OCI-LY3 (cell line): ENCODE measurements around the gene CNGA4.
A peak's percentile ranks its signal among the peaks of the same experiment; 100 is the strongest.

Experiments used
- H2AFZ ChIP-seq: fragments of 200-600, 300-600 bp; shearing (Covaris generic); 2 replicates; pipeline ENCODE4 v1.6.0; 2014; ENCODE audit warnings: antibody characterized with exemption, low read depth, low read length
- H3K27ac ChIP-seq: fragments of 200-600, 300-600 bp; sonication (generic); 2 replicates; pipeline ENCODE4 v1.5.1; 2014; ENCODE audit warnings: mild to moderate bottlenecking, low read length, moderate library complexity, mixed read lengths
- H3K27me3 ChIP-seq: fragments of 200-600, 300-600 bp; sonication (generic); 2 replicates; pipeline ENCODE4 v1.6.1; 2014; ENCODE audit warnings: low read depth, low read length, mixed read lengths
- H3K36me3 ChIP-seq: fragments of 200-600, 300-600 bp; sonication (generic); replicated peaks from 2 replicates; pipeline ENCODE3; 2014; ENCODE audit warnings: low read depth, low read length, mixed read lengths
- H3K4me1 ChIP-seq: fragments of 300-600, 200-600 bp; sonication (generic); 2 replicates; pipeline ENCODE4 v1.6.1; 2014; ENCODE audit warnings: low read length, mixed read lengths
- H3K4me2 ChIP-seq: fragments of 200-600, 300-600 bp; sonication (generic); 2 replicates; pipeline ENCODE4 v1.6.1; 2014; ENCODE audit warnings: low read length, mixed read lengths
- H3K4me3 ChIP-seq: fragments of 300-600, 200-600 bp; sonication (generic); 2 replicates; pipeline ENCODE4 v1.5.1; 2014; ENCODE audit warnings: antibody characterized with exemption, mild to moderate bottlenecking, low read length, moderate library complexity
- H3K79me2 ChIP-seq: fragments of 300-600, 200-600 bp; shearing (Covaris generic); 2 replicates; pipeline ENCODE4 v1.6.1; 2014; ENCODE audit warnings: mild to moderate bottlenecking, low read length, mixed read lengths
- H3K9ac ChIP-seq: fragments of 300-600, 200-600 bp; shearing (Covaris generic); 2 replicates; pipeline ENCODE4 v1.6.0; 2014; ENCODE audit warnings: mild to moderate bottlenecking, low read length, moderate library complexity
- H3K9me3 ChIP-seq: fragments of 200-600, 300-600 bp; shearing (Covaris generic); 2 replicates; pipeline ENCODE4 v1.6.1; 2014; ENCODE audit warnings: low read length, mixed read lengths; ENCODE audit not compliant: insufficient read depth
- H4K20me1 ChIP-seq: fragments of 200-600, 300-600 bp; sonication (generic); 2 replicates; pipeline ENCODE4 v1.6.1; 2016; ENCODE audit warnings: low read length, mixed read lengths; ENCODE audit not compliant: insufficient read depth
- EZH2phosphoT487 ChIP-seq: fragments of 200-600 bp; shearing (Covaris generic); IDR thresholded peaks from 2 replicates; pipeline ENCODE4 v1.6.1; 2018; ENCODE audit warnings: antibody characterized with exemption, mixed run types, low read depth
- TF ChIP-seq, protein P1 (sequence below): fragments of 200-600, 300-600 bp; sonication (generic); IDR thresholded peaks from 2 replicates; pipeline ENCODE4 v1.5.1; 2014; ENCODE audit warnings: antibody characterized with exemption, low read length, low read depth

Gene CNGA4

DNA sequence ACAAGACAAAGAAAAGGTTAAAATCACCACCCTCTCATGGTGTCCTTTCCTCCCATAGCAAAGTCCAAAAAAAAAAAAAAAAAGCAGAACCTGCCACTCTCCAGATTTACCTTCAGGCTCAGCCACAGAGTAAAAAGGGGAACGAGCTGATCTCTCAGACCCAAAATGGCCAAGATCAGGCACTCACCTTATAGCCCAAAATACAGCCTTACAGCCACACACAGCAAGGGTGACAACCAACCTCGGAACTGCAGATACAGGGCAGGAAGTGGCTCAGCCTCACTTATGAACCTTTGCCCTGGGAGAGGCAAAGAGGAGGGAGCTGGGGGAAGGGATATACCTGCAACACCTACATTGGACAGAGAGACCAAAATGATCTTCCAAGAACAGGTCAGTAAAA lies 9.0 kb upstream of the CNGA4 start:
- no peak overlapping the region for H3K9ac ChIP-seq

DNA sequence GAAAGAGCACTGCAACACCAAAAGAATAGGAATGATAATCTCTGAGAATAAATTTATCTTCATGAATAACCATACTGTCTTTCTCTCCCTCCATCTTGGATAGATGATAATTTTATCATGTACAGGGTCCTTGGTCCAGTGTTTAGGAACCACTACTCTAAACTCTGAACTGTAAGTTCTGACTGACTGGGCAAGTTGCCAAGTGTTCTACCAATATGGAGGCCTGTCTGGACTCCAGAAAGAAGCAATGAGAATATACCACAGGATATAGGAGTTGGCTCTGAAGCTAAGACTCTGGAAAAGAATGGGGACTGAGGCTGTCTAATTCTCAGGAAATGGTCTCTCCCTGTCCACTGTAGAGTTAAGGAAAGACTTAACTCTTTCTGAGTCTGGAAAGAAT lies 6.0 kb upstream of the CNGA4 start:
- Histone ChIP-seq H3K27me3 (no peaks in the 10 kb centered on the region), H3K4me2 (no peak overlapping the region), H3K9me3 (no peaks in the 10 kb centered on the region), H3K27ac (no peak overlapping the region), H3K4me1 (peaks cover 6% of the 10 kb centered on the region), H4K20me1 (0 out of 2 replicates have a peak, but pooled peaks cover 4% of the 10 kb centered on the region), H3K4me3 (no peak overlapping the region), H3K79me2 (peaks cover 24% of the 10 kb centered on the region), H3K9ac (no peak overlapping the region), H2AFZ (no peak overlapping the region), H3K36me3 (no peaks in the 10 kb centered on the region)
- TF ChIP-seq, protein P1, sequence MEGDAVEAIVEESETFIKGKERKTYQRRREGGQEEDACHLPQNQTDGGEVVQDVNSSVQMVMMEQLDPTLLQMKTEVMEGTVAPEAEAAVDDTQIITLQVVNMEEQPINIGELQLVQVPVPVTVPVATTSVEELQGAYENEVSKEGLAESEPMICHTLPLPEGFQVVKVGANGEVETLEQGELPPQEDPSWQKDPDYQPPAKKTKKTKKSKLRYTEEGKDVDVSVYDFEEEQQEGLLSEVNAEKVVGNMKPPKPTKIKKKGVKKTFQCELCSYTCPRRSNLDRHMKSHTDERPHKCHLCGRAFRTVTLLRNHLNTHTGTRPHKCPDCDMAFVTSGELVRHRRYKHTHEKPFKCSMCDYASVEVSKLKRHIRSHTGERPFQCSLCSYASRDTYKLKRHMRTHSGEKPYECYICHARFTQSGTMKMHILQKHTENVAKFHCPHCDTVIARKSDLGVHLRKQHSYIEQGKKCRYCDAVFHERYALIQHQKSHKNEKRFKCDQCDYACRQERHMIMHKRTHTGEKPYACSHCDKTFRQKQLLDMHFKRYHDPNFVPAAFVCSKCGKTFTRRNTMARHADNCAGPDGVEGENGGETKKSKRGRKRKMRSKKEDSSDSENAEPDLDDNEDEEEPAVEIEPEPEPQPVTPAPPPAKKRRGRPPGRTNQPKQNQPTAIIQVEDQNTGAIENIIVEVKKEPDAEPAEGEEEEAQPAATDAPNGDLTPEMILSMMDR = no peak
- TF ChIP-seq EZH2phosphoT487 = no peak

More for the DNA sequence above, 9.0 kb upstream of the CNGA4 start:
- H3K9me3 ChIP-seq = no peaks in the 10 kb centered on the region
- H3K36me3 ChIP-seq = no peaks in the 10 kb centered on the region
- peaks cover 11% of the 10 kb centered on the region; the same call in 1 of the 2 replicates for H4K20me1 ChIP-seq
- no peak overlapping the region for H2AFZ ChIP-seq
- no peak for TF ChIP-seq EZH2phosphoT487
- TF ChIP-seq, protein P1 = no peak
- H3K4me3 ChIP-seq = no peak overlapping the region
- H3K27me3 ChIP-seq = no peaks in the 10 kb centered on the region
- no peak overlapping the region for H3K27ac ChIP-seq
- peaks cover 24% of the 10 kb centered on the region for H3K79me2 ChIP-seq
- H3K4me1 ChIP-seq = peaks cover 6% of the 10 kb centered on the region
- no peak overlapping the region for H3K4me2 ChIP-seq

DNA sequence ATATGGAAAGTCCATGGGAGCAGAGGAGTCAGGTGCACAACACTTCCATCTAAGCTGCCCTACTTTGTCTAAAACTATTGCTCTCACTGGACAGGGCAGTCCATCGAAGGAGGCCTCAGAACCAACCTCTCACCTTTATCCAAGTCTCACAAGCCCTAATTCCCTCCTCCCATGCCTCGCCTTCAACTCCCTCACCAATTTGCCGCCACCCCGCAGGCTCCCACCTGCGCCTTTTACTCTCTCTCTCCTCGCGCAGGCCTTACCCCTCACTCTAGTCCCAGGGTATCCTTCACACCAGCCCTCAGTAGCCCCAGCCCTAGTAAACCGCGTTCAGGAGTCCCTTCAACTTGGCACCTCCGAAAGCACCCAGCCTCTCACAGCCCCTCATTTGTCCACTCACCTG lies 4.9 kb upstream of the CNGA4 start:
- peak overlapping the region; percentile 61; the same call in 1 of the 2 replicates for H2AFZ ChIP-seq
- peaks cover 24% of the 10 kb centered on the region for H3K79me2 ChIP-seq

DNA sequence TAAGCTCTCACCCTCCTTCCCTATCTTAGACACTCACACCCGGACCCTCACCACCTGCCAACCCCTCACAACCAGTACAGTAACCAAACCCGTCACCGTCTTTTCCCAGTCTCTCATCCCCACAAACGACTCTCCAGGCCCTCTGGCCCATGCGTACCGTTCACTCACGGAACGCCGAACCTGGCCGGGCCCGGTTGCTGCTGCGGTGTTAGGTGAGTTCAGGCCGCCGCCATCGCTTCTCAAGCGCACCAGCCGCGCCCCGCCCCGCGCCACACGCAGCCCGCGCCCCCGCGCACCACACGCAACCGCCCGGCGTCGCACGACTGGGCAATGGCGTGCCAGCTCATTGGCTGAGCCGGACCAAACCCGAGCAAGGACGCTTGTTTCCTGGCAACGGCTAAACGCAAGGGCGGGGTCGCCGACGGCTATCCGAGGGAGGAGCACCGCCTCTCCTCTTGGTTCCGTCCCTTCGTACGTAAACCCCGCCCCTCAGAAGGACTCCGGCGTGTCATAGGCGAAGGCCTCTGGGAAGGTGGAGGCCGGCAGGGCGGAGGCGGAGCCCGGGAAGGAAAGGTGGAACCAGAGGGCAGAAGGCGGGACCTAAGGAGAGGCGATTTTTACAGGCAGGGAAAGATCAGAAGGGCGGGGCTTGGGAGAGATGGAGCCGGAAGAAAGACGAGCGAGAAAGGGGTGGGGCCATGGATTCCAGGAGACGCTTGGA lies 4.3 kb upstream of the CNGA4 start, which contains the start of gene FHIP1B:
TSS of gene FHIP1B (minus strand) at position 250 of the 721 bp plus-strand sequence. CDS start 10,120 bp downstream, outside the sequence.
- TF ChIP-seq, protein P1 = no peak
- TF ChIP-seq EZH2phosphoT487 = no peak
- Histone ChIP-seq H4K20me1 (0 out of 2 replicates have a peak, but pooled peaks cover 4% of the 10 kb centered on the region), H3K4me2 (peak within 1 kb of the TSS; percentile 89), H3K4me1 (peaks cover 6% of the 10 kb centered on the region), H3K36me3 (no peaks in the 10 kb centered on the region), H3K79me2 (peaks cover 20% of the 10 kb centered on the region), H2AFZ (peak within 1 kb of the TSS; percentile 94), H3K4me3 (peak within 1 kb of the TSS; percentile 90), H3K27me3 (no peaks in the 10 kb centered on the region), H3K27ac (peak within 1 kb of the TSS; percentile 32), H3K9me3 (no peaks in the 10 kb centered on the region), H3K9ac (peak within 1 kb of the TSS; percentile 75)

More for the DNA sequence above, 4.9 kb upstream of the CNGA4 start:
- H3K27ac ChIP-seq = no peak overlapping the region
- H3K4me3 ChIP-seq = peak overlapping the region; percentile 83
- peak overlapping the region; percentile 89 for H3K4me2 ChIP-seq
- TF ChIP-seq, protein P1 = no peak
- TF ChIP-seq EZH2phosphoT487 = no peak
- H3K36me3 ChIP-seq = no peaks in the 10 kb centered on the region
- no peaks in the 10 kb centered on the region for H3K9me3 ChIP-seq
- peak overlapping the region; percentile 75 for H3K9ac ChIP-seq
- no peaks in the 10 kb centered on the region for H3K27me3 ChIP-seq
- H4K20me1 ChIP-seq = 0 out of 2 replicates have a peak, but pooled peaks cover 4% of the 10 kb centered on the region
- peaks cover 6% of the 10 kb centered on the region for H3K4me1 ChIP-seq
